ENCODE data around the gene RFX8. TPM values are rescaled to one million over a fixed set of nuclear protein-coding genes. Genes with fewer than 3 reads are reported as not detected.

RFX8 gene
- total and polyA plus RNA-seq, 10 of the 15 experiments (the other 5 are each of a cell fraction or from before 2014, with no cell fraction given) = 0.19 TPM; not detected in 9

DNA sequence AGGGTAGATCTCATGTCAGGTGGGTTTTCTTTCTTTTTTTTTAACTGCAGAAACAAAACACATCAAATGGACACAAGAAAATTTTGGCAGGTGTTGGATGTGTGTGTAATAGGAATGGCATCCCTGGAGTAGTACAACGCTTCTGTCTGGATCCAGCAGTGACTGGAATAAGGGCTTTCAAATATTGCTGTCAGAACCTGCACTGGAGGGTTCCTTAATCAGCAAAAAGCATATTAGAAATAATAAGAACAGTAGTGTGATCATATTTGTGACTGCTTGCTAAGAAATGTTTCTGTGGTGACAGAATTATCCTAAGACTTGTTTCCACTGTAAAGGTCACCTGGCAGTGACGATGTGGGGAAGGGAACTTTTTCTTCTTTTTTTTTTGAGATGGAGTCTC lies 118.4 kb downstream of the RFX8 start:
- no peak for ATAC-seq
- no peaks in the 10 kb centered on the region; a peak in 1 of 4 replicates for H3K27me3 ChIP-seq (replicated peaks in 1 of 2; ENCODE audit: control insufficient read depth in 2 of 2, insufficient read depth in 2 of 2, low read length in 1 of 2)
- H3K36me3 ChIP-seq (ENCODE audit: control insufficient read depth in 2 of 2, insufficient read depth in 2 of 2, low read length in 1 of 2) = no peaks in the 10 kb centered on the region
- 10% methylated on average over 2 of the region's 2 CpGs for WGBS (ENCODE audit: insufficient coverage, insufficient replicate concordance, low lambda C conversion rate, missing lambda C conversion rate)
- H3K27ac ChIP-seq (ENCODE audit: control insufficient read depth, insufficient read depth) = no peak overlapping the region
- RAD21 ChIA-PET (ENCODE audit: unreplicated experiment) = no interaction called here
- in situ Hi-C loops (cut with MboI) (no loop called here), intact Hi-C loops (cut with micrococcal nuclease; ENCODE audit: unreplicated experiment) (no loop called here)
- H4K20me1 ChIP-seq (ENCODE audit: control insufficient read depth, insufficient read depth) = no peaks in the 10 kb centered on the region
- FAIRE-seq = no peak
- H3K9ac ChIP-seq (ENCODE audit: control insufficient read depth, insufficient read depth, low read length) = no peak overlapping the region
- no peaks in the 10 kb centered on the region for H3K79me2 ChIP-seq (ENCODE audit: control insufficient read depth, insufficient read depth, low read length)
- H3K4me1 ChIP-seq (ENCODE audit: control insufficient read depth, insufficient read depth, low read length) = no peaks in the 10 kb centered on the region
- H2AFZ ChIP-seq (ENCODE audit: control insufficient read depth, low read depth, low read length) = no peak overlapping the region
- H3K4me3 ChIP-seq = no peak overlapping the region
- SMC1A ChIA-PET (ENCODE audit: uncharacterized antibody, unreplicated experiment) = no interaction called here
- CTCF ChIA-PET = no interaction called here
- H3K4me2 ChIP-seq (ENCODE audit: control insufficient read depth, insufficient read depth) = no peak overlapping the region
- POLR2A ChIA-PET = no interaction called here
- TF ChIP-seq SMAD5 (IDR thresholded peaks at IDR 0.05; ENCODE audit: low read depth) = no peak
- no peak for TF ChIP-seq ZNF274 (IDR thresholded peaks at IDR 0.05; ENCODE audit: insufficient read depth, insufficient read length)
- TF ChIP-seq CHD4 (IDR thresholded peaks at IDR 0.05) = no peak
- TF ChIP-seq PML (IDR thresholded peaks at IDR 0.05; ENCODE audit: low read length) = no peak
- no peak for TF ChIP-seq MTA2 (IDR thresholded peaks at IDR 0.05; ENCODE audit: low read depth)
- no peak for TF ChIP-seq SP1 (IDR thresholded peaks at IDR 0.05; ENCODE audit: low read depth, low read length)
- TF ChIP-seq USF2 (IDR thresholded peaks at IDR 0.05; ENCODE audit: borderline replicate concordance, low read depth, low read length) = no peak
- no peak for TF ChIP-seq NFIC (IDR thresholded peaks at IDR 0.05; ENCODE audit: low read depth, low read length)
- no peak for TF ChIP-seq ZSCAN29 (IDR thresholded peaks at IDR 0.05)
- no peak for TF ChIP-seq RCOR1 (conservative IDR thresholded peaks at IDR 0.05; ENCODE audit: low read depth, low read length)
- TF ChIP-seq NFYA (IDR thresholded peaks at IDR 0.05; ENCODE audit: borderline replicate concordance, low read depth, low read length) = no peak
- no peak for TF ChIP-seq JUNB (IDR thresholded peaks at IDR 0.05)
- H3K9me3 ChIP-seq (replicated peaks; ENCODE audit: control insufficient read depth, insufficient read depth, low read length) = no peaks in the 10 kb centered on the region
- DNase-seq (ENCODE audit: low read depth, low spot score) = no peak
- BruUV-seq (replicated peaks) = no TSS peak

All from GM12878 (cell line).